HS-27A (cell line): ENCODE results near the gene MESP1.
"Not testable (repeated sequence)": the region's sequence is repeated elsewhere in the genome, so short reads cannot be mapped to it uniquely, and the experiment has no call there.

Experiments used
- DNase-seq: peaks from one replicate; pipeline ENCODE4 v3.0.0-alpha.2; 2012; ENCODE audit warnings: low read depth, missing footprints

MESP1 gene

DNA sequence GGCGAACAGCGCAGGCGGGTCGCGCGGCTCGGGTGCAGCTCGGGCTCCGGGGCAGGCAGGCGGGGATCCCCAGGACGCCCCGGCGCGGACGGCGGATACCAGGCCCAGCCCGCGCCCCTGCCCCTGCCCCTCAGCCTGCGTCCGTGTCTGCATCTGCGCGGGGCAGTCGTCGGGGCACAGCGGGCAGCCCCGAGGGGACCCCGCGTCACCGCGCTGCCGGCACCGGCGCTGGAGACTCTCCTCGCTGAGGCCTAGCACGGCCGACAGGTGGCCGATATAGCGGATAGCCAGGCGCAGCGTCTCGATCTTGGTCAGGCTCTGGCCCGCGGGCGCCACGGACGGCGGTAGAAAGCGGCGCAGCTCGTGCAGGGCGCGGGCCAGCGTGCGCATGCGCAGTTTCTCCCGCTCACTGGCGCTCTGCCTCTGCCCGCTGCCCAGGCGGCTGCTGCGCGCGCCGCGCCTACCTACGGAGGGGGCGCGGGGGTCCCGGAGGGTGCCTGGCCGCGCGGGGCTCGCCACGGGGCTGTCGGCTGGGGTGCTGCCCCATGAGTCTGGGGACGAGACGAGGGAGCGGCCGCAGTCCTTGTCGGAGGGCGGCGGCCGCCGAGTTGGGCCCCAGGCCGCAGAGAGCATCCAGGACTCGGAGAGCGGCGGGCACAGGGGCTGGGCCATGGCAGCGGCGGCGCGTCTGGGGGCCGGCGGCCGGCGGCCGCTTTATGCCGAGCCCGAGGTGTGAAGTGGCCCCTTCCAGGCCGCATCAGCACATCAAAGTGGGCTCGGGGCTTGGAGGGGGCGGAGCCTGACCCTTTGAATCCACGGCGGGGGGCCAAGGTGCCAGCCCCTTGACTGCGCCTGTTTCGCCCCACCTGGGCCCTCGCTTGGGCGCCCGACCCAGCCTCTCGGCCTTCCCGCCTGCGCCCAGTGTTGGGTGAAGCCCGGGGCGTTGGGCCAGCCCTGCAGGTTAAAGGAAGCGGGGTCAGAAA lies at the start of gene MESP1:
Gene MESP1 (minus strand): TSS at position 690 of the 983 bp plus-strand sequence. CDS start 18 bp downstream, at position 672.
- peak; percentile 84 for DNase-seq

DNA sequence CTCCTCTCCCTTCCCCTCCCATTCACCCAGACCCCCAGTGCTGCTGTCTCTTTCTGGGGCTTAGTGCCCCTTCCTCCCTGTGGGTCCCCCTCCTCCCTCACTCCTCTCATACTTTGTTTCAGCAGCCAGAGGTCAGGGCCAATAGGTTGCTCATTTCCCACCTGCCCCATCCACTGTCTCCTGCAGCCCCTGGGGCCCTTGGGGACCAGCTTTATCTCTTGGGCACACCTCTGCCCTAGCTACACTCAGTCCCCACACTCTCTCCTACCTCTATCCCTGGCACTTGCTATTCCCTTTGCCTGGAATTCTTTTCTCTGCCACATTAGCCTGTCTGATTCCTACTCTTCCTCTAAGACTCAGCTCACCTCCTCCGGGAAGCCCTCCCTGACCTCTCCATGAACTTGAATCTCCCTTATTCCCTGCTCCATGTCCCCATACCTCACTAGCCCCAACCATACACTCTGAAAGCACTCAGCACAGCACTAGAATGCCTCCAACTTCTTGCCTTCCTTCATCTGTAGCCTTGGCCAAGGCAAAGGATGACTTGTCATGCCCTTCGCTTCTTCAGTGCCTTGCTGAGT lies 49.0 kb upstream of the MESP1 start:
- DNase-seq: no peak

GRCh38 chr15:89799011-89799911 lies 48.2 kb upstream of the MESP1 start:
- DNase-seq: no peak

GRCh38 chr15:89797678-89798201 lies 46.7 kb upstream of the MESP1 start:
- DNase-seq: no peak

GRCh38 chr15:89795996-89796395 lies 44.9 kb upstream of the MESP1 start:
- no peak for DNase-seq

DNA sequence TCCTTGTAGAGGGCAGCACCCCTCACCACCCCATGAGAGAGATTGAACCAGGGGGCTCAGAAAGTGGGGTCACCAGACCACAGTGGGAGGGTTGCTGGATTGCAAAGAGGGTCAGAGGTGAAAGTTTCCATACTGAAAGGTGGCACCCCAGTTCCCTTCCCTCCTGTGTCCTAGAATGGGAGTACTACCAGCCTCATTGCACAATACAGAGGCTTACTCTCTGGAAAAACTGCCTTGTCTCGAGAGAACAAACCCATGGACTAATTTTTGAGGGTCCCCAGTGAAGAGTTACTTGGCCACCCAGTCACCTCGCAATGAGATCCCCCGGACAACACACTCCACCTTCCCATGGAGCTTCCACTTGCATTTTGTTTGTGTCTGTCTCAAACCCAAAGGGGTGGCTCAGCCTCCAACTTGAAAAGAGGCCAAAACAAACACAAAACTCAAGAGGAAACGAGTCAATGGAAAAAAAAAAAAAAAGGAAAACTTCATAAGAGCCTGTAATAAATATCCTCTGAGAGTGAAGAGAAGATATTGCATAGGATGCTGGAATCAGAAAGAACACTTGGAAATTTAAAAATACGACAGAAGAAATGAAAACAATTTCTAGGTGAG lies 43.7 kb upstream of the MESP1 start:
- DNase-seq: no peak

- DNase-seq: no peak
These were observed 41.2 kb upstream of the MESP1 start for GRCh38 chr15:89792106-89792805.

GRCh38 chr15:89790661-89791060 lies 39.6 kb upstream of the MESP1 start:
- DNase-seq: no peak

- no peak for DNase-seq
These were observed 39.2 kb upstream of the MESP1 start for GRCh38 chr15:89790206-89790605.

- DNase-seq: not testable (repeated sequence)
These were observed 37.5 kb upstream of the MESP1 start for GRCh38 chr15:89788585-89788984.

GRCh38 chr15:89787944-89788343 lies 36.9 kb upstream of the MESP1 start:
- DNase-seq: no peak

- DNase-seq: no peak
These were observed 34.7 kb upstream of the MESP1 start for GRCh38 chr15:89785774-89786140.

DNA sequence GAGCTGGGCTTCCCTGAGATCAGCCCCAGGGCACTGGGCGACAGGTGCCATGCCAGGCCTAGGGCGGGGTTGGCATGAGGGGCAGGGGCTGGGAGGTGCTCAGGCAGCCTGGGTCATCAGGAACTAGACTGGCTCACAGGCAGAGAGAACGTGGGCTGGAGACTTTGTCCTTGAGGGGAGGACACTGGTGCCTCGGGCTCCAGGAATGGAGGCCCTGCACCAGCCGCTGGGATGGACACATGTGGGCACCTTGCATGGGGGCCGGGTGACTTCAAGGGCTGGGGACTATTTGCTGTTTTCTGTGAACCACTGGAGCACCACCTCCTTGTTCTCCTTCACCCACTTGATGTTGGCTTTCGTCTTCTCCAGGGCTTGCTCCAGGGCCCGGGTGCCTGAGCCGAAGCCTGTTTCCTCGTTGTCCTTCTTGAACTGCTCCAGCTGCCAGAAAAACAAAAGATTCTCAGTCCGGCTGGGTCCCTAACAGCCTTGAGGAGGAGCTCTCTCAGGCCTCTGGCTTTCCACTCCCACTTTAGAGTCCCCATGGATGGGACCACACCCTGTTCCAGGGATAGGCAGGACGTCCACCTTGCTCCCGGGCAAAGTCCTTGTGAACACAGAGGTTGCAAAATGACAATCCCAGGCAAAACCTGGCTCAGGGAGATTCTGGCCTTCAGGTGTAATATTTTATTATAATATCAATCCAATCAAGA lies 34.2 kb upstream of the MESP1 start:
- DNase-seq: no peak

GRCh38 chr15:89784686-89784960 lies 33.6 kb upstream of the MESP1 start:
- no peak for DNase-seq

DNA sequence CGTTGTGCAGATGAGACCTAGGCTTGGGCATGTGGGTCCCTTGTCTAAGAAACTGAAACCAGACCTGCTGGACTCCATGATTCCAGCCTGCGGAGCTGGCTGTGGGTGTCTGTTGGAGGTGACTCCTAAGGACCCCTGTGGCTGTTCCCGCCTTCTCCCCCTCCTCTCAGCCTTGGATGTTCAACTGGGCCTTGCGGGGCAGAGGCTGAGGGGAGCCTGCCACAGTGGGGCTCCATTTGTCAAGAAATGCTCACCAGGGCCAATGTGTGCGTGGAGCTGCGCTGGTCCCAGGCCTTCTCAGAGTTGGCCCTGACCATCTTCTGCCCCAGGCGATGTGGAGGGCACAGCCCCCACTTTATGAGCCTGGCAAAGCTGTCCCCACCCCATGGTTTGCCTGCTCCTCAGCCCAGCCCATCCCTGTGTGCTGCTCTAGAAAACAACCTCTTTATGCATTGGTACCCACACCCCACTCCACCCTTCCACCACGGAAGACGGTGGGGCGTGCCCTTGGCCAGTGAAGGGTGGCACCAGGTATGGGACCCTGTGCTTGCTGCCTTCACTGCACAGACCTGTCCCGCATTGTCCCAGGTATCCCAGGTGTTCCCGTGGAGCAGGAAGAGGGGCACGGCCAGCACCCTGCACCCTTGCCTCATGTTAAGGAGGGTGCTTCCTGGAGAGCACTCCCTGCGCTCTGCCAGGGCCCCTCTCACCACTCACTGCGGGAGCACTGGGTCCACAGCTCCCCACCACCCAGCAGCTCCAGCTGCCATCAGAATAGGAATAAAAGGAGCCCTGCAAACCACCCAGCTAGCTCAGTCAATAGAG lies 33.0 kb upstream of the MESP1 start:
- no peak for DNase-seq

DNA sequence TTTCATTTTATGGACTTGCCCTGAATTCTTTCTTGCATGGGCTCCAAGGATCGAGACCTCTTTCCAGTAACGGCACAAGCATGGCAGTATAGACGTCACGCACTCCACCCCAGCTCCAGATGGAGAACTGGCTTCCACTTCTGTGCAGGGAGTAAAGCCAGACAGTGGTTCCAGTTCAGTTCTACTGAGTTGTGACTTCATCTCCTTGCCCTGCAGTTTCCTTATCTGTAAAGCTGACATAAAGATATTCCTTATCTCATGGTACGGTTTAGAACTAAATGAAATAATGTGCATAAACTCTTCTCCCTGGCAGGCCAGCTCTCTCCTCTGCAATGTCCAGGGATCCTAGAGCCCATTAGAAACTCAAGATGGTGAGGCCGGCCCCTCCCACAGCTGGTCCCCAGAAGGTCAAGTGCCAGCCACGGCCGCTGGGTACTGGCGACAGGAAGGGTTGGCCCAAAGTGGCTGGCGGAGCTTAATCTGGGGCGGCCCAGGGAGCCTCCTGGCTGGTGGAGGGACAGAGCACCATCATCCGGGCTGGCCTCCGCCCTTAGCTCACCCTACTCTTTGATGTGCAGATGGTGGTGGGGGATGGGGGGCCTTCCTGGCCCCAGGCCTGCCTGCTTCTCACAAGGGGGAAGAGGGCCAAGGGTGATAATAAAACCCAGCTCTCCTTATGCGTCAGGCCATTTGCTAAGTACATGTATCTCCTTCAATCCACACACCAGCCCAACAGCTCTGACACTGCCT lies 32.2 kb upstream of the MESP1 start:
- no peak for DNase-seq

DNA sequence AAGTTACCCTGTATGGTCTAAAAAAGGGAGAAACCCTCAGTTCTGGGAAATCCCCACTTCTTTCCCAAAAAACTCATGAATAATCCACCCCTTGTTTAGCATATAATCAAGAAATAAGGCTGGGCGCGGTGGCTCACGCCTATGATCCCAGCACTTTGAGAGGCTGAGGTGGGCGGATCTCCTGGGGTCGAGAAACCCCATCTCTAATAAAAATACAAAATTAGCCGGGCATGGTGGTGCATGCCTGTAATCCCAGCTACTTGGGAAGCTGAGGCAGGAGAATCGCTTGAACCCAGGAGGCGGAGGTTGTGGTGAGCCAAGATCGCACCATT lies 31.5 kb upstream of the MESP1 start:
- not testable (repeated sequence) for DNase-seq

DNA sequence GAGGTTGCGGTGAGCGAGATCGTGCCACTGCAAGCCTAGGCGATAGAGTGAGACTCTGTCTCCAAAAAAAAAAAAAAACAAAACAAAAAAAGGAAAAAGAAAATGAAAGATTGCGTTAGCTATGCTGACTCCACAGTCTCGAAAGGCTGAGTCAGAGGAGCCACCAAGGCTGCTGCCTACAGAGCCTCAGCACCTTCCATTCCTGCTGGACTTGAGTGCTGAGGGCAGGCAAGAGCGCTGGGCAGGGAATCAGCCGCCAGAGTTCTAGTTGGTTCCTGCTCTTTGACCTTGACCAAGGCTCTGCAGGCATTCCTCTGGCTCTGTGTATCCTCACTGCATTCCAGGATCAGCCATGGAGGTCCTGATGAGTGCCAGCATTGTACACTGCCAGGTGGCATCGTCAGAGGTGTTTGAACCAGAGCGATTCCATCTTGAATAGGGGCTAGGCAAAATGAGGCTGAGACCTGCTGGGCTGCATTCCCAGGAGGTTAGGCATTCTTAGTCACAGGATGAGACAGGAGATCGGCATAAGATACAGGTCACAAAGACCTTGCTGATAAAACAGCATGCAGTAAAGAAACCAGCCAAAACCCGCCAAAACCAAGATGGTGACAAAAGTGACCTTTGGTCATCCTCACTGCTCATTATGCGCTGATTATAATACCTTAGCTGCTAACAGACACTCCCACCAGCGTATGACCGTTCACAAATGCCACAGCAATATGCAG lies 31.0 kb upstream of the MESP1 start:
- no peak for DNase-seq
